HCT116 (cell line): Measurements from ENCODE around the gene MALRD1.

Source experiments
- EZH2 ChIP-seq: fragments of 200-600 bp; sonication (generic); IDR thresholded peaks from 2 replicates; pipeline ENCODE4 v1.6.1; 2017; ENCODE audit warnings: antibody characterized with exemption, mixed run types
- POLR2A ChIP-seq: IDR thresholded peaks from 2 replicates; pipeline ENCODE4 v1.7.0; 2011; ENCODE audit warnings: borderline replicate concordance; ENCODE audit not compliant: insufficient read depth, insufficient read length; ENCODE audit errors: extremely low read depth
- POLR2AphosphoS5 ChIP-seq: IDR thresholded peaks from 2 replicates; pipeline ENCODE4 v1.6.1; 2011; ENCODE audit warnings: mild to moderate bottlenecking, low read depth, low read length, moderate library complexity
- RAD21 ChIP-seq: IDR thresholded peaks from 2 replicates; pipeline ENCODE4 v1.6.1; 2012; ENCODE audit warnings: low read depth, mild to moderate bottlenecking
- YY1 ChIP-seq: IDR thresholded peaks from 2 replicates; pipeline ENCODE4 v1.6.1; 2011; ENCODE audit warnings: low read length, low read depth, moderate library complexity, mild to moderate bottlenecking; ENCODE audit not compliant: insufficient replicate concordance; ENCODE audit errors: extremely low read depth
- ZNF274 ChIP-seq: fragments of 200-500 bp; sonication (Bioruptor generic); IDR thresholded peaks from 2 replicates; pipeline ENCODE4 v1.6.1; 2014; ENCODE audit warnings: mild to moderate bottlenecking, low read depth, low read length, inconsistent platforms
- TF ChIP-seq, protein P1 (sequence below), 3 experiments: fragments of 200-600 bp in 1 of 3; sonication (generic) in 1 of 3; IDR thresholded peaks in 2 of 3; conservative IDR thresholded peaks in 1 of 3; 2 replicates each; pipeline ENCODE4 v1.5.1; 2012 to 2017; ENCODE audit warnings: low read depth in 2 of 3, low read length in 2 of 3, antibody characterized with exemption in 1 of 3, borderline replicate concordance in 1 of 3, control low read depth in 1 of 3, mild to moderate bottlenecking in 1 of 3, mixed read lengths in 1 of 3, mixed run types in 1 of 3, moderate library complexity in 1 of 3; ENCODE audit not compliant: insufficient read depth in 1 of 3

DNA sequence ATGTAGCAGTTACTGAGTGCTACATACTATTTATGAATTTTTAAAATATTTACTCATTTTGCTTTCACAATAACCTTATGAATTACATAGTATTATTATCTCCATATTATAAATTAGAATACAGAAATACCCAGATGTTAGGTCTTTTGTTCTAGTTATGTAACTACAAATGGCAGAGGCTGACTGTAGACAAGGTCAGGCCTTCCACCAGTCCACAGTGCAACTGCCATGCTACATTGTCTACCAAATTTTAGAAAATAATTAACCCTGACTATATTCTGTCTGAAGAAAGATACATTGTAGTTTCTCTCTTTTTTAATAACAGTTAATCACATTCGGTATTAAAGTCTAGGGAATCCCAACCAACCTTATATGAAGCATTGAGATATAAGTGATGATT lies 280.9 kb downstream of the MALRD1 start:
- TF ChIP-seq POLR2A (no peak), EZH2 (no peak), POLR2AphosphoS5 (no peak), RAD21 (no peak), ZNF274 (no peak), YY1 (no peak)
- TF ChIP-seq, protein P1, sequence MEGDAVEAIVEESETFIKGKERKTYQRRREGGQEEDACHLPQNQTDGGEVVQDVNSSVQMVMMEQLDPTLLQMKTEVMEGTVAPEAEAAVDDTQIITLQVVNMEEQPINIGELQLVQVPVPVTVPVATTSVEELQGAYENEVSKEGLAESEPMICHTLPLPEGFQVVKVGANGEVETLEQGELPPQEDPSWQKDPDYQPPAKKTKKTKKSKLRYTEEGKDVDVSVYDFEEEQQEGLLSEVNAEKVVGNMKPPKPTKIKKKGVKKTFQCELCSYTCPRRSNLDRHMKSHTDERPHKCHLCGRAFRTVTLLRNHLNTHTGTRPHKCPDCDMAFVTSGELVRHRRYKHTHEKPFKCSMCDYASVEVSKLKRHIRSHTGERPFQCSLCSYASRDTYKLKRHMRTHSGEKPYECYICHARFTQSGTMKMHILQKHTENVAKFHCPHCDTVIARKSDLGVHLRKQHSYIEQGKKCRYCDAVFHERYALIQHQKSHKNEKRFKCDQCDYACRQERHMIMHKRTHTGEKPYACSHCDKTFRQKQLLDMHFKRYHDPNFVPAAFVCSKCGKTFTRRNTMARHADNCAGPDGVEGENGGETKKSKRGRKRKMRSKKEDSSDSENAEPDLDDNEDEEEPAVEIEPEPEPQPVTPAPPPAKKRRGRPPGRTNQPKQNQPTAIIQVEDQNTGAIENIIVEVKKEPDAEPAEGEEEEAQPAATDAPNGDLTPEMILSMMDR (IDR thresholded peaks at IDR 0.05 in 2 of 3, conservative IDR thresholded peaks at IDR 0.05 in 1 of 3; ENCODE audit: borderline replicate concordance in 1 of 3, insufficient read depth in 1 of 3, low read depth in 2 of 3, low read length in 2 of 3): no peak
